Measurements from ENCODE around the gene XKR8.
A peak's percentile ranks its signal among the peaks of the same experiment; 100 is the strongest.
"Not testable (repeated sequence)": the region's sequence is repeated elsewhere in the genome, so short reads cannot be mapped to it uniquely, and the experiment has no call there.

Gene XKR8

GRCh38 chr1:27992276-27992675 lies 32.5 kb downstream of the XKR8 start:
- DNase-seq (ENCODE audit: low spot score), result peak; percentile 67

- DNase-seq (ENCODE audit: low spot score), result peak; percentile 29
These were observed 33.5 kb downstream of the XKR8 start for GRCh38 chr1:27993241-27993640.

GRCh38 chr1:27994060-27994459 lies 34.3 kb downstream of the XKR8 start:
- DNase-seq (ENCODE audit: low spot score), result no peak

GRCh38 chr1:27994526-27994925 lies 34.8 kb downstream of the XKR8 start:
- not testable (repeated sequence) for DNase-seq (ENCODE audit: low spot score)

- DNase-seq (ENCODE audit: low spot score), result no peak
These were observed 39.3 kb downstream of the XKR8 start for GRCh38 chr1:27999055-27999454.

GRCh38 chr1:28002600-28002999 lies 42.8 kb downstream of the XKR8 start:
- DNase-seq (ENCODE audit: low spot score), result no peak

- DNase-seq (ENCODE audit: low spot score), result not testable (repeated sequence)
These were observed 43.3 kb downstream of the XKR8 start for GRCh38 chr1:28003117-28003516.

- no peak for DNase-seq (ENCODE audit: low spot score)
These were observed 51.2 kb downstream of the XKR8 start for GRCh38 chr1:28010969-28011368.
